Activated naive CD4-positive, alpha-beta T cell treated with anti-CD3 and anti-CD28 coated beads for 36 hours (primary cell): ENCODE data around the gene TMED4. TPM values are rescaled to one million over a fixed set of nuclear protein-coding genes. Genes with fewer than 3 reads are reported as not detected.
A peak's percentile ranks its signal among the peaks of the same experiment; 100 is the strongest.
"Not testable (repeated sequence)": the region's sequence is repeated elsewhere in the genome, so short reads cannot be mapped to it uniquely, and the experiment has no call there.

Experiments
- CTCF ChIA-PET: fragments of 350-600 bp; sonication (Branson Sonifier 250); formaldehyde crosslinking; loops from one replicate; lab custom pipeline; 2021; ENCODE audit warnings: antibody characterized with exemption; lab: Charles Lee
- DNase-seq: peaks from one replicate; pipeline ENCODE4 v3.0.0-alpha.2; 2020
- H3K27ac Mint-ChIP-seq: one replicate; pipeline ENCODE4 v1.8.0; 2021; ENCODE audit warnings: mild to moderate bottlenecking, mixed read lengths
- H3K27me3 Mint-ChIP-seq: one replicate; pipeline ENCODE4 v1.8.0; 2021; ENCODE audit warnings: low read depth, mixed read lengths
- H3K36me3 Mint-ChIP-seq: one replicate; pipeline ENCODE4 v1.8.0; 2021; ENCODE audit warnings: low read depth, mixed read lengths
- H3K4me1 Mint-ChIP-seq: one replicate; pipeline ENCODE4 v1.8.0; 2021; ENCODE audit warnings: low read depth, mixed read lengths
- H3K4me3 Mint-ChIP-seq: one replicate; pipeline ENCODE4 v1.8.0; 2021; ENCODE audit warnings: mild to moderate bottlenecking, moderate library complexity, mixed read lengths
- H3K9me3 Mint-ChIP-seq: one replicate; pipeline ENCODE4 v1.8.0; 2021; ENCODE audit warnings: mixed read lengths
- intact Hi-C: fragments of 100-400 bp; cut with micrococcal nuclease; formaldehyde crosslinking; loops from one replicate; pipeline ENCODE4 v1.15.1; 2023
- total RNA-seq, 2 experiments: library from RNA; stranded (reverse); gene quantifications; one replicate each; pipeline ENCODE4 v1.2.3, GENCODE V29; 2021

TMED4 gene
- total RNA-seq, 2 experiments from 2014 or later: 77.3 to 81.8 TPM

DNA sequence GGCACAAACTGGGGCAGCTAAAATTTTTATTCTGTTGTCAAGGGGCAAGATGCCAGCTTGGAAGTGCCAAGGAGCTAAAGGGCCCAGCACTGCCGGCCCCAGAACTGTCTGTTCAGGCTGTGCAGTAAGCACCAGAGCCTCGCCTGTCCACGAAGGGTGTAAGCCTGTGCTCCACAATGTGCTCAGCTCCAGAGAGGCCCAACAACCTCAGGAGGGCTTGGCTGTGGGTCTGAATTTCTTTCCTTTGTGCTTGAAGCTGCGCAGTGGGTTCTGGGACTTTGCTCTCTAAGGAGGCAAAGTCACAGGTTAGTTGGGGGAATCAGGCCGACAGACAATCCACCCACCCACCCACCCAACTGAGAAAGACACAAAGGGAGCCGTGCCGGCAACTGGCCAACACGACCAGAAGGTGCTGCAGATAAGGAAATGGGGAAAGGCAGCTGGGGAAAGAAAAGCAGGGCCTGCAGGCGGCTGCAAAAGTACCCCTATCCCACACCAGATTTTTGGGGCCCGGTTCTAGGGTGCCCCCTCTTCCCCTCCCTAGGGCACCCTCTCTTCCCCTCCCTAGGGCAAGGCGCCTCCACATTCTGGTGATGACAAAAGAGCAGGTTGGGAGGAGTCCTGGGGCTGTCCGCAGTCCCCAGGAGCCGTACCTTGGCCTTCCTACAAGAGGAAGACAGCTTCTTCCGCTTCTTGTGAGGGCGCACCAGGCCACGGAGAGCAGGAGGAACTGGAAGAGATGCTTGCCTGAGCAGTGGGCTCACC is 16.1 kb downstream of the TMED4 start:
- peaks cover 15% of the 10 kb centered on the region for H3K4me1 Mint-ChIP-seq
- no peak for DNase-seq
- H3K9me3 Mint-ChIP-seq: no peaks in the 10 kb centered on the region
- intact Hi-C loops: loop anchor here (1.0 to 10.0 kb wide), 3 partner anchors 191 to 325 kb away; no protein-coding TSS in a partner anchor
- H3K27me3 Mint-ChIP-seq: no peaks in the 10 kb centered on the region
- H3K4me3 Mint-ChIP-seq: no peak overlapping the region
- peaks cover 45% of the 10 kb centered on the region for H3K36me3 Mint-ChIP-seq
- no peak overlapping the region for H3K27ac Mint-ChIP-seq
- CTCF ChIA-PET: interaction anchor here (0.6 to 4.2 kb wide), 32 partner anchors 9 to 570 kb away, joined by 3 to 34 read pairs (median 4); partner anchors contain the start of genes DDX56 and TMED4

GRCh38 chr7:44565097-44565794 is 16.8 kb downstream of the TMED4 start:
- H3K36me3 Mint-ChIP-seq: peaks cover 41% of the 10 kb centered on the region
- CTCF ChIA-PET: interaction anchor here (0.5 to 4.2 kb wide), 39 partner anchors 9 to 571 kb away, joined by 3 to 34 read pairs (median 4); partner anchors contain the start of genes DDX56 and TMED4
- DNase-seq: peak; percentile 71
- no peaks in the 10 kb centered on the region for H3K9me3 Mint-ChIP-seq
- intact Hi-C loops: loop anchor here (1.0 to 10.0 kb wide), 3 partner anchors 190 to 324 kb away; no protein-coding TSS in a partner anchor
- H3K4me3 Mint-ChIP-seq: no peak overlapping the region
- H3K27ac Mint-ChIP-seq: peak overlapping the region; percentile 9
- peaks cover 11% of the 10 kb centered on the region for H3K4me1 Mint-ChIP-seq
- no peaks in the 10 kb centered on the region for H3K27me3 Mint-ChIP-seq

DNA sequence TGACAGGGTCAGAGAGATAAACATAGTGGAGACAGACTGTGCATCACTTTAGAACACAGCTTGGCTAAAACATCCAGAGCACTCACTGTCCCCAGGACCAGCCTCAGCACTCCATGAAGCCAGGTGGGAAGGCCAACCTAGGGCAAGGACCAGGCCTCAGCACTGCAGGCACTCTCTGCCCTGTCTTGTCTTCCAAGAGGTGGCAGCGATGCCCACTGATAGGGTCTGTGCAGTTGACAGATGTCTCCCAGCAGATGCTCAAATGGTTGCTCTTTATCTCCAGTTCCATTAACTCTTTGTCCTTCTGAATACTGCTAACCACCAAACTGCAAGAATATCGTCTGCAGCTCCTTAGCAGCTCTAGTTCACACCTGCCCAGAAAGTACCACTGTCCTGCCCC is 17.4 kb downstream of the TMED4 start:
- Mint-ChIP-seq H3K27me3 (no peaks in the 10 kb centered on the region), H3K9me3 (no peaks in the 10 kb centered on the region), H3K4me1 (peaks cover 8% of the 10 kb centered on the region), H3K4me3 (no peak overlapping the region), H3K27ac (peak overlapping the region; percentile 1), H3K36me3 (peaks cover 35% of the 10 kb centered on the region)
- CTCF ChIA-PET: interaction anchor here (0.5 to 4.2 kb wide), 26 partner anchors 8 to 571 kb away, joined by 3 to 34 read pairs (median 4); partner anchors contain the start of genes DDX56 and TMED4
- no peak for DNase-seq
- intact Hi-C loops: loop anchor here (1.0 to 10.0 kb wide), 3 partner anchors 190 to 323 kb away; no protein-coding TSS in a partner anchor

DNA sequence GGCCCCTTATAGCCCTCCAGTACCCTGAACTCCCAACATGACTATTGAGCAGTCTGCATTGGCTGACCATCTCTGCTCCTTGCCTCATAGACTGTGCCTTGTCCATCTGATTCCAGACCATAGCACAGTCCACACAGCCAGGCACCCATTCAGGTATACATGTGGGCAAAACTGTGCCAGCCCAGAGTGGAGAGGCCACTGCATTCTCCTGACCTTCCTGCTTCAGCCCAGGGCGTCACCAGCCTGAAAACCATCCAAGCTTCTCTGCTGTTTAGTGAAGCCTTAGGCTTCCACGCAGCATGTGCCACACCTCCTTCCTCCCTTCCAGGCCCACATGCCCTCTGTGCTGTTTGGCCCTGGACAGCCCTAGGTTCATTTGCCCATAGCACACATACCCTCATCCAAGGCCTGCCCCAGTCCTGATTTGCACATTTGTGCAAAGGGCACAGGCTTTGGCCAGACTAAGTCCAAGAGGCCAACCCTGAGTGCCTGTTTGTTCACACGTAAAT is 18.8 kb downstream of the TMED4 start:
- Mint-ChIP-seq H3K9me3 (no peaks in the 10 kb centered on the region), H3K27me3 (no peaks in the 10 kb centered on the region), H3K4me3 (no peak overlapping the region), H3K36me3 (peaks cover 24% of the 10 kb centered on the region), H3K27ac (no peak overlapping the region), H3K4me1 (peaks cover 3% of the 10 kb centered on the region)
- intact Hi-C loops: loop anchor here (10.0 kb wide), 1 partner anchor 188 kb away; no protein-coding TSS in a partner anchor
- DNase-seq: no peak
- CTCF ChIA-PET: interaction anchor here (4.0 kb wide), 1 partner anchor 12 kb away, joined by 34 read pairs; the partner anchor contains the start of gene DDX56

- not testable (repeated sequence) for H3K4me1 Mint-ChIP-seq, H3K27ac Mint-ChIP-seq, H3K27me3 Mint-ChIP-seq, DNase-seq, H3K9me3 Mint-ChIP-seq, H3K4me3 Mint-ChIP-seq
- intact Hi-C loops: loop anchor here (10.0 kb wide), 1 partner anchor 188 kb away; no protein-coding TSS in a partner anchor
- peaks cover 22% of the 10 kb centered on the region for H3K36me3 Mint-ChIP-seq
- CTCF ChIA-PET: interaction anchor here (0.9 kb wide), 1 partner anchor 10 kb away, joined by 3 read pairs; no protein-coding TSS in a partner anchor
These were observed 19.4 kb downstream of the TMED4 start for GRCh38 chr7:44562622-44562962.

GRCh38 chr7:44561962-44562621 is 19.9 kb downstream of the TMED4 start:
- peaks cover under 1% of the 10 kb centered on the region for H3K4me1 Mint-ChIP-seq
- H3K36me3 Mint-ChIP-seq: peaks cover 17% of the 10 kb centered on the region
- H3K4me3 Mint-ChIP-seq: no peak overlapping the region
- DNase-seq: no peak
- intact Hi-C loops: loop anchor here (10.0 kb wide), 1 partner anchor 187 kb away; no protein-coding TSS in a partner anchor
- CTCF ChIA-PET: interaction anchor here (0.9 to 1.3 kb wide), 2 partner anchors 11 kb away, joined by 3 read pairs; no protein-coding TSS in a partner anchor
- no peaks in the 10 kb centered on the region for H3K9me3 Mint-ChIP-seq
- H3K27me3 Mint-ChIP-seq: no peaks in the 10 kb centered on the region
- H3K27ac Mint-ChIP-seq: no peak overlapping the region

GRCh38 chr7:44561481-44561880 is 20.6 kb downstream of the TMED4 start:
- Mint-ChIP-seq H3K4me3 (no peak overlapping the region), H3K36me3 (peaks cover 14% of the 10 kb centered on the region), H3K9me3 (no peaks in the 10 kb centered on the region), H3K27ac (no peak overlapping the region), H3K27me3 (no peaks in the 10 kb centered on the region), H3K4me1 (no peaks in the 10 kb centered on the region)
- intact Hi-C loops: loop anchor here (10.0 kb wide), 1 partner anchor 187 kb away; no protein-coding TSS in a partner anchor
- DNase-seq: no peak
- CTCF ChIA-PET: interaction anchor here (1.3 kb wide), 1 partner anchor 12 kb away, joined by 3 read pairs; no protein-coding TSS in a partner anchor

- CTCF ChIA-PET: no interaction called here
- H3K27me3 Mint-ChIP-seq: no peaks in the 10 kb centered on the region
- intact Hi-C loops: no loop called here
- DNase-seq: no peak
- no peak overlapping the region for H3K4me3 Mint-ChIP-seq
- H3K36me3 Mint-ChIP-seq: peaks cover 3% of the 10 kb centered on the region
- no peak overlapping the region for H3K27ac Mint-ChIP-seq
- no peaks in the 10 kb centered on the region for H3K4me1 Mint-ChIP-seq
- no peaks in the 10 kb centered on the region for H3K9me3 Mint-ChIP-seq
These were observed 22.5 kb downstream of the TMED4 start for GRCh38 chr7:44559485-44559884.

DNA sequence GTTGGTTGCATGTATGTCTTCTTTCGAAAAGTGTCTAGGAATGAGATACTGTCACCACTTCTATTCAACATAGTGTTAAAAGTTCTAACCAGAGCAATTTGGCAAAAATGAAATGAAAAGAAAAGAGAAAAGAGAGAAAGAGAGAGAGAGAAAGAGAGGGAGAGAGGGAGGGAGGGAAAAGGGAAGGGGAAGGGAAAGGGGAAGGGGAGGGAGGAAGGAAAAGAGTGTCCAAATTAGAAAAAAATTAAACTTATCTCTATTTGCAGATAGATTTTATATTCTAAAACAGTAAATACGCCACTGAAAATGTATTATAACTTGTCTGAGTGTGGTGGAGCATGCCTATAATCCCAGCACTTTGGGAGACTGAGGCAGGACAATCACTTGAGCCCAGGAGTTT is 24.5 kb downstream of the TMED4 start:
- intact Hi-C loops: no loop called here
- H3K36me3 Mint-ChIP-seq: no peaks in the 10 kb centered on the region
- CTCF ChIA-PET: no interaction called here
- H3K4me1 Mint-ChIP-seq: no peaks in the 10 kb centered on the region
- H3K27ac Mint-ChIP-seq: no peak overlapping the region
- no peaks in the 10 kb centered on the region for H3K27me3 Mint-ChIP-seq
- H3K9me3 Mint-ChIP-seq: no peaks in the 10 kb centered on the region
- DNase-seq: no peak
- no peak overlapping the region for H3K4me3 Mint-ChIP-seq

DNA sequence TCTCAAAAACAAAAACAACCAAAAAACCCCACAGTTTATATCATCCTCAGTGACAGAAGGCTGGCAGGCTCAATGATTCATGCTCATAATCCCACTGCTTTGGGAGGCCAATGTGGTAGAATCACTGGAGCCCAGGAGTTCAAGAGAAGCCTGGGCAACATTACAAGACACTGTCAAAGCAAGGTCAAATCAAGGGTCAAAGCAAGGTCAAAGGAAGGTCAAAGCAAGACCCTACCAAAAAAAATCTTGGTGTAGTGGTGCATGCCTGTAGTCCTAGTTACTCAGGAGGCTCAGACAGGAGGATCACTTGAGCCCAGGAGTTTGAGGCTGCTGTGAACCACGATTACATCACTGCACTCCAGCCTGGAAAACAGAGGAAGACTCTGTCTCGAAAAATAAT is 26.7 kb downstream of the TMED4 start:
- Mint-ChIP-seq H3K36me3 (no peaks in the 10 kb centered on the region), H3K27ac (no peak overlapping the region), H3K4me3 (no peak overlapping the region), H3K27me3 (no peaks in the 10 kb centered on the region), H3K4me1 (no peaks in the 10 kb centered on the region), H3K9me3 (no peaks in the 10 kb centered on the region)
- CTCF ChIA-PET: interaction anchor here (1.5 kb wide), 1 partner anchor 10 kb away, joined by 4 read pairs; no protein-coding TSS in a partner anchor
- DNase-seq: no peak
- intact Hi-C loops: no loop called here

DNA sequence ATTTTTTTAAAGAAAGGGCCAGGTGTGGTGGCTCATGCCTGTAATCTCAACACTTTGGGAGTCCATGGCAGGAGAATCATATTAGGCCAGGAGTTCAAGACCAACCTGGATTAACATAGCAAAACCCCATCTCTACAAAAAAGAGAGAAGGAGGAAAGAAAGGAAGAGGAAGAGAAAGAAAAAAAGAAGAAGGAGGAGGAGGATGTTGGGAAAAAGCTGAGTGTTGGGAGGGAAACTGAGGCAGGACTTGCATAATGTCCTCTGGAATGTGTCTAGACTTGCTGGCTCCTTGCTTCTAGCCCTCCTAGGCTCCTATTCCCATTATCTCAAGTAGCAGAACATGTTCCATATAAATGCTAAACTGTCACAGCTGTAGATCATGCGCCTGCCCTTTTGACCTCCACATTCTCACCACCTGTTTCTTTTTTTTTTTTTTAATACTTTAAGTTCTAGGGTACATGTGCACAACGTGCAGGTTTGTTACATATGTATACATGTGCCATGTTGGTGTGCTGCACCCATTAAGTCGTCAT is 29.5 kb downstream of the TMED4 start:
- H3K27me3 Mint-ChIP-seq, H3K4me1 Mint-ChIP-seq, DNase-seq, H3K36me3 Mint-ChIP-seq, H3K27ac Mint-ChIP-seq, H3K4me3 Mint-ChIP-seq, intact Hi-C loops, H3K9me3 Mint-ChIP-seq: not testable (repeated sequence)
- CTCF ChIA-PET: interaction anchor here (0.7 to 2.6 kb wide), 3 partner anchors 13 to 267 kb away, joined by 3 to 15 read pairs (median 4); no protein-coding TSS in a partner anchor
